ENCODE data around the gene KCNJ15.

The KCNJ15 gene

DNA sequence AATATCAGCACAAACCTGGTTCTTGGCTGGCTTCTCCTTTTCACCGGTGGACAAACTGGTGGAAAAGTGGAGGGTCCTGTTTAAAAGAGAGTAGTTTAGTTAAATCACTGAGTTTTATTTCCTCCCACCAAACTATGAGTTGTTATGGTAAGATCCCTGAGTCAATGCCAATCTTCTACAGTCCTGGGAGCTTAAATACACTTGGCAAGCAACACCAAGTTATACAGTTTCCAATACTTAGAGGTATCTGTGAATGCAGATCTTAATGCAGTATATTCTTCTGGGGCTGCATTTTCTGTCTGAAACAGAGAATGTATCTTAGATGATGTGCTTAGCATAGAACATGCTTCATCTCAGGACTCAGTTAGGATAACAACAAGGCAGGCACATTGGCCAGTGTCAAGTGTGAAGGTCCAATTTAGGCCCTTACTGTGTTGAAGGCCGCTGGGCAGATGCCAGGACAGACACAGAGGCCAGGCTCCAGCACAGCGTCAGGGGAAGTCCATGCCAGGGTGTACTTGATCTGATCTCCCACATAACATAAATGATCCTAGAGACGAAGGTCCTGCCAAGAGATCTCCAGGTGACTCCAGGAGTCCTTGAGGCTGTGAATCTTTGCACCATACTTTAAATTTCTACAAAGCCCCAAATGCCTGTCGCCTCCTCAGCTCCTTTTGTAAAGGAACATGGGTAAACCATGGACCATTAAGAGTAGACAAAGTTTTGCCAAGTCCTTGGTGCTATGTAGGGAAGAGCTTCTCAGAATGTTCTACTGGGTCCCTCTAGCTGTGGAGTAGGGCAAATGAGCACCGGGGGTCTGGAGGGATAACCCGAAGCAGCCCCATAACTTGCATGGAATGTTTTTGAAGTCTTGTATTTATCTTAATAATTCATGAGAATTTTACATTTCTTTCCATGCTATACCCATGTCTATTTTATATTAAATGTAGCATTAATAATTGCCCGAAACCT, 76.8 kb downstream of the KCNJ15 start:
- TF ChIP-seq, protein P1, sequence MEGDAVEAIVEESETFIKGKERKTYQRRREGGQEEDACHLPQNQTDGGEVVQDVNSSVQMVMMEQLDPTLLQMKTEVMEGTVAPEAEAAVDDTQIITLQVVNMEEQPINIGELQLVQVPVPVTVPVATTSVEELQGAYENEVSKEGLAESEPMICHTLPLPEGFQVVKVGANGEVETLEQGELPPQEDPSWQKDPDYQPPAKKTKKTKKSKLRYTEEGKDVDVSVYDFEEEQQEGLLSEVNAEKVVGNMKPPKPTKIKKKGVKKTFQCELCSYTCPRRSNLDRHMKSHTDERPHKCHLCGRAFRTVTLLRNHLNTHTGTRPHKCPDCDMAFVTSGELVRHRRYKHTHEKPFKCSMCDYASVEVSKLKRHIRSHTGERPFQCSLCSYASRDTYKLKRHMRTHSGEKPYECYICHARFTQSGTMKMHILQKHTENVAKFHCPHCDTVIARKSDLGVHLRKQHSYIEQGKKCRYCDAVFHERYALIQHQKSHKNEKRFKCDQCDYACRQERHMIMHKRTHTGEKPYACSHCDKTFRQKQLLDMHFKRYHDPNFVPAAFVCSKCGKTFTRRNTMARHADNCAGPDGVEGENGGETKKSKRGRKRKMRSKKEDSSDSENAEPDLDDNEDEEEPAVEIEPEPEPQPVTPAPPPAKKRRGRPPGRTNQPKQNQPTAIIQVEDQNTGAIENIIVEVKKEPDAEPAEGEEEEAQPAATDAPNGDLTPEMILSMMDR (conservative IDR thresholded peaks at IDR 0.05; ENCODE audit: low read length): peak; percentile 33
- H3K4me3 ChIP-seq (ENCODE audit: low read length): no peak overlapping the region
- no peak for DNase-seq (ENCODE audit: low read depth)

DNA sequence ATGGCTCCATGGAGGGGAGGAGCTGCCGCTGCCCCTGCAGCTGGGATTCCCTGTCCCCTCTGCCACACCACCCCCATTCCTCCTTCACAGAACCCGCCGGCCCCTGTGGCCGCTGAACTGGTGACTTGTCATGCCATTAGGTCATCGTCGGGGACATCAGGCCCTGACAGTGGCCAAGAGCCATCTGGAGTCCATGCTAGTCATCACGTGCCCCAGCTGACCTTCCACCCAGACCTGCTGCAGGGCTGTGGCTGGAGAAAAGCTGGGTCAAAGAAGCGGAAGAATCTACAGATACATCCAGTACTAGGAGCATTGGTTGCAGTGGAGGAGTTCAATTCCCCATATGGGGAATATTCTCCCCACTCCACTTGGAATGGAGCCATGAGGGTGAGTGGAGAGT, 78.1 kb downstream of the KCNJ15 start:
- H3K4me3 ChIP-seq (ENCODE audit: low read length): no peak overlapping the region
- DNase-seq (ENCODE audit: low read depth): no peak
- TF ChIP-seq, protein P1 (conservative IDR thresholded peaks at IDR 0.05; ENCODE audit: low read length): no peak

DNA sequence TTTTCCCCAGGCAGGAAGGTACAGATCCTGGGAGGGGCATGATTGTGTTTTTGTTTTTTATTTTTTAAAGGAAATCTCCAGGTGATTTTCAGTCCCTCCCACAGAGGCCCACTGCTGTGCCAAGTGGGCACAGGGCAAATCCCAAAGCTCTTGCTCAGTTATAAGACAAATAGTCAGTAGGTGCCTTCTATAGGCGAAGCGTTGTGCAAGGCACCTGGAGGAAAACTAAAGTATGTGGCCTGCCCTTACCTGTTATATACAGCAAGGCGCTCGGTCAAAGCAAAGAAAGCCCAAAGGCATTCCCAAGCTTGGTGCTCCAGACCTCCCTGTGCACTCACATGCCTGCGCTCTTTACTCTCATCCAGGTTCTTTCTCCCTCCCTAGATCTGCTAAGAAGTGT, 81.0 kb downstream of the KCNJ15 start:
- no peak for DNase-seq (ENCODE audit: low read depth)
- TF ChIP-seq, protein P1 (conservative IDR thresholded peaks at IDR 0.05; ENCODE audit: low read length): no peak
- H3K4me3 ChIP-seq (ENCODE audit: low read length): no peak overlapping the region

DNA sequence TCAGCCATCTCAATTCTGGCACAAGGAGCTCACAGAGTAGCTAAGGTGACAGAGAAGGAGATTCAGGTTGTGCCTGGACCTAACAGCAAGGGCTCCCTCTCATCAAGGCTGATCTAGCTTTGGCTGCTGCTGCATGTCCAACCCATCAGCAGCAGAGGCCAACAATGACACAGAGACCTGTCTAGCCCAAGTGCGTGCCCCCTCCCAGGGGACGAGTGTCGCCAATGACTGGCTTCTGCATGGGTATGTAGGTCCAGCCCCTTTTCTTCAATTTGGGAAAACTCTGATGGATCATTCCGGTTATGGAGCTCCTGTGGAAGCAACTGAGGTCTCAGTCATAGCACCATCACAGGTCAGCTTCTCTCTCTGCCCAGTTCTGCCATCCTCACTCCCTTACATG, 83.3 kb downstream of the KCNJ15 start:
- no peak for DNase-seq (ENCODE audit: low read depth)
- TF ChIP-seq, protein P1 (conservative IDR thresholded peaks at IDR 0.05; ENCODE audit: low read length): no peak
- H3K4me3 ChIP-seq (ENCODE audit: low read length): no peak overlapping the region

DNA sequence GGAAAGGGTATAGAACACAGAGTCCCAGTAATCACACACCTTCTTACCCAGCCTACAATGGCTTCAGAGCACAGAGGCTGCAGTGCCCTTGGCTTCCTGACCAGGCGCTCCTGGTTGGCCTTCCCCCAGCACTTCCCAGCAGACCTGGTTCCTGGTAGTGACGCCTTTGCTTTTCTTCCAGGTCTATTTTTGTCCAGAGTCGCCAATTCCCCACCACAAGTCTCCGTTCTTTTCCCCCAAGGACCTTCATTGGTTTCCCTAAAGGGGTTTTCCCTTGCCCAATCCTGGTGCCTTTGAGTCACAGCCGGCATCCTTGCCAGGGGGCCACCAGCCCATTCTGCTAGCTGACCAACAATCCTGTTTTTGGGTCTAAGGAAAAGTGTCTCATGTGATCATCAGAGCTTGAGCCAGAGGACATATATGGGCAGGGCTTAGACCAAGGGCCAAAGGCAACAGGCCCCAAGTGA, 84.8 kb downstream of the KCNJ15 start:
- DNase-seq (ENCODE audit: low read depth): no peak
- no peak overlapping the region for H3K4me3 ChIP-seq (ENCODE audit: low read length)
- TF ChIP-seq, protein P1 (conservative IDR thresholded peaks at IDR 0.05; ENCODE audit: low read length): no peak

DNA sequence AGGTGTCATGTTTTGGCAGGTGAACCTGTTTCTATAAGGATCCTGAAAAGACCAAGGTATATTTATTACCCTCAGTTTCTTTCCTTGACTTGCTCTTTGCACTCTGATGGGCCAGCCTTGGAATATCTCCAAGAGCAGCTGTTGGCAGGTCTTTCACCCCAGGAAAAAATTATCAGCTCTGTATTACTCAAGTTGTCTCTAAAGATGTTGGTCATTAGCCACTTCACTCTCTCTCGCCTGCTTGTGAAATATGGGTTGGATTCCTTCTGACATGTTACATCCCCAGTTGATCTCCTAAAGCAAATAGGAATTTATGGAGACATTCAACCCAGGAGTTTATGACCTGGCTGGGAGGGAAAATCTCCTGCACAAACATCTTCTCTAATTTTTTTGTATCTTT, 85.9 kb downstream of the KCNJ15 start:
- DNase-seq (ENCODE audit: low read depth): no peak
- no peak overlapping the region for H3K4me3 ChIP-seq (ENCODE audit: low read length)
- TF ChIP-seq, protein P1 (conservative IDR thresholded peaks at IDR 0.05; ENCODE audit: low read length): no peak

DNA sequence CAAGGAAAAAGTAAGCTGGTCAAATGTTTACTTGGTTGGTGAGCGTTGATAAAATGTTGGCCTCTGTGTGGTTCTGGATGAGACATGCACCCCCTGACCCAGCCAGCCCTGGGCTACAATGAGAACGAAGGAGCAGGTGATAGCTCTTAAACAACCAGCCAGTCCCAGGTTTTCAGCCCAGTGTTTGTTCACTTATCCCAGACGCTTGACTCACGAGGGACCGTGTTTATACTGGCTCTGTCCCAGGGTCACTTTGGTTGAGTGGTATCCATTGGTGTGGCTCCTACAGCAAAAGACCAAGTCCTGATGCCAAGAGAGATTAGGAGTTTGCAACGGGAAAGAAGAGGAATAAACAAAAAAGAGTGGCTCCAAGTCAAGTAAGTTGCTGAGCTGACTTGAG, 86.9 kb downstream of the KCNJ15 start:
- no peak overlapping the region for H3K4me3 ChIP-seq (ENCODE audit: low read length)
- no peak for DNase-seq (ENCODE audit: low read depth)

More for the DNA sequence above, 86.9 kb downstream of the KCNJ15 start:
- TF ChIP-seq, protein P1 (conservative IDR thresholded peaks at IDR 0.05; ENCODE audit: low read length): no peak

Data from AG10803 (cell line).